Gastroesophageal sphincter (tissue), 3 donors: ENCODE results near the gene AGPAT3.

Source experiments
- EP300 ChIP-seq: sonication (generic); formaldehyde crosslinking; IDR thresholded peaks from one replicate; pipeline ENCODE4 v1.6.1; 2017; ENCODE audit warnings: antibody characterized with exemption, mild to moderate bottlenecking
- POLR2A ChIP-seq, 2 donors: fragments of 450-650 bp; IDR thresholded peaks; one replicate each; pipeline ENCODE4 v1.6.1; 2017; ENCODE audit warnings: antibody characterized with exemption in 2 of 2, mild to moderate bottlenecking in 2 of 2, moderate library complexity in 1 of 2
- POLR2AphosphoS5 ChIP-seq: sonication (generic); formaldehyde crosslinking; IDR thresholded peaks from one replicate; pipeline ENCODE4 v1.6.1; 2017; ENCODE audit warnings: antibody characterized with exemption
- TF ChIP-seq, protein P1 (sequence below), 4 experiments: fragments of 200-600 bp in 2 of 4; fragments of 450-650 bp in 2 of 4; sonication (generic) in 1 of 4; IDR thresholded peaks; one replicate each; pipeline ENCODE4 v1.5.1; 2017 to 2019; ENCODE audit warnings: antibody characterized with exemption in 4 of 4, mild to moderate bottlenecking in 2 of 4, moderate library complexity in 2 of 4

DNA sequence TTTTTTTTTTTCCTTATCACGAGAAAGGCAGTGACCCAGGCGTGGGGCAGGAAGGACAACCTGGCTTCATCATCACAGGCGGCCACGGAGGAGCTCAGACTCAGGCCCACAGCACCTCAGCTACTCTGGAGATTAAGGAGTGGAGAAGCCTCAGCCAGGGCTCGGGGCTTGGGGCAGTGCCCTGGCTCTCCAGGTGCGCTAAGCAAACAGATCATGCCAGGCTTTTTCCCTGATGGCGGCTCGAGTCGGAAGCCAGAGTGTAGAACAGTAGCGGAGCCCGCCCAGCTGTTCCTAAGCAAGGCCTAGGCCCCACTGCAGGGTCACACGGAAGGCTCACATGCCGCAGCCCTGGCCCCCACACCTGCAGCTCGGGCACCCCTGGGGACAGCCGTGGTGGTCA, 70.7 kb downstream of the AGPAT3 start:
- TF ChIP-seq, protein P1, sequence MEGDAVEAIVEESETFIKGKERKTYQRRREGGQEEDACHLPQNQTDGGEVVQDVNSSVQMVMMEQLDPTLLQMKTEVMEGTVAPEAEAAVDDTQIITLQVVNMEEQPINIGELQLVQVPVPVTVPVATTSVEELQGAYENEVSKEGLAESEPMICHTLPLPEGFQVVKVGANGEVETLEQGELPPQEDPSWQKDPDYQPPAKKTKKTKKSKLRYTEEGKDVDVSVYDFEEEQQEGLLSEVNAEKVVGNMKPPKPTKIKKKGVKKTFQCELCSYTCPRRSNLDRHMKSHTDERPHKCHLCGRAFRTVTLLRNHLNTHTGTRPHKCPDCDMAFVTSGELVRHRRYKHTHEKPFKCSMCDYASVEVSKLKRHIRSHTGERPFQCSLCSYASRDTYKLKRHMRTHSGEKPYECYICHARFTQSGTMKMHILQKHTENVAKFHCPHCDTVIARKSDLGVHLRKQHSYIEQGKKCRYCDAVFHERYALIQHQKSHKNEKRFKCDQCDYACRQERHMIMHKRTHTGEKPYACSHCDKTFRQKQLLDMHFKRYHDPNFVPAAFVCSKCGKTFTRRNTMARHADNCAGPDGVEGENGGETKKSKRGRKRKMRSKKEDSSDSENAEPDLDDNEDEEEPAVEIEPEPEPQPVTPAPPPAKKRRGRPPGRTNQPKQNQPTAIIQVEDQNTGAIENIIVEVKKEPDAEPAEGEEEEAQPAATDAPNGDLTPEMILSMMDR (IDR thresholded peaks at IDR 0.05) = no peak
- no peak for TF ChIP-seq POLR2A (IDR thresholded peaks at IDR 0.05)
- TF ChIP-seq POLR2AphosphoS5 = no peak
- TF ChIP-seq EP300 = no peak
